ENCODE measurements around the gene MEF2C.

Gene MEF2C

GRCh38 chr5:88686726-88687125, 196.3 kb downstream of the MEF2C start:
- DNase-seq = no peak

GRCh38 chr5:88685591-88686541, 197.1 kb downstream of the MEF2C start:
- no peak for DNase-seq

GRCh38 chr5:88683506-88684135, 199.4 kb downstream of the MEF2C start:
- peak; percentile 91 for DNase-seq

- no peak for DNase-seq
Measured at GRCh38 chr5:88682881-88683361, 200.1 kb downstream of the MEF2C start.

GRCh38 chr5:88682131-88682530, 200.9 kb downstream of the MEF2C start:
- no peak for DNase-seq

GRCh38 chr5:88681211-88681803, 201.7 kb downstream of the MEF2C start:
- DNase-seq = no peak

- peak; percentile 87 for DNase-seq
Measured at GRCh38 chr5:88680253-88681132, 202.5 kb downstream of the MEF2C start.

GRCh38 chr5:88679638-88680037, 203.3 kb downstream of the MEF2C start:
- DNase-seq = peak; percentile 38

- DNase-seq = no peak
Measured at GRCh38 chr5:88678770-88679381, 204.1 kb downstream of the MEF2C start.

- DNase-seq = peak; percentile 49
Measured at GRCh38 chr5:88677943-88678769, 204.8 kb downstream of the MEF2C start.

- no peak for DNase-seq
Measured at GRCh38 chr5:88677376-88677895, 205.5 kb downstream of the MEF2C start.

GRCh38 chr5:88676637-88677375, 206.2 kb downstream of the MEF2C start:
- no peak for DNase-seq

GRCh38 chr5:88675708-88676636, 207.0 kb downstream of the MEF2C start:
- DNase-seq = peak; percentile 79

GRCh38 chr5:88675168-88675707, 207.7 kb downstream of the MEF2C start:
- DNase-seq = no peak

GRCh38 chr5:88674356-88675167, 208.4 kb downstream of the MEF2C start:
- DNase-seq = peak; percentile 82

GRCh38 chr5:88673253-88674105, 209.5 kb downstream of the MEF2C start:
- DNase-seq = no peak

Data from islet precursor cell (in vitro differentiated cells).